Left renal pelvis (tissue), 4 donors: Measurements from ENCODE around the gene EHBP1L1. TPM values are rescaled to one million over a fixed set of nuclear protein-coding genes. Genes with fewer than 3 reads are reported as not detected.

Source experiments
- DNase-seq, 4 donors: peaks; one replicate each; pipeline ENCODE4 v3.0.0-alpha.2; 2013; ENCODE audit warnings: low read depth in 4 of 4, low spot score in 3 of 4
- polyA plus RNA-seq, 4 donors: library from polyadenylated mRNA; unstranded; fragments of 120-200 nt; gene quantifications; one replicate each; pipeline ENCODE4 v1.2.1, GENCODE V29; 2013; ENCODE audit not compliant: insufficient read length in 4 of 4

EHBP1L1 gene
- polyA plus RNA-seq = 10 to 100 TPM in 3 of 4 donors, 1 to 10 TPM in 1; 10.0 to 29.2 (median 20.2) TPM

DNA sequence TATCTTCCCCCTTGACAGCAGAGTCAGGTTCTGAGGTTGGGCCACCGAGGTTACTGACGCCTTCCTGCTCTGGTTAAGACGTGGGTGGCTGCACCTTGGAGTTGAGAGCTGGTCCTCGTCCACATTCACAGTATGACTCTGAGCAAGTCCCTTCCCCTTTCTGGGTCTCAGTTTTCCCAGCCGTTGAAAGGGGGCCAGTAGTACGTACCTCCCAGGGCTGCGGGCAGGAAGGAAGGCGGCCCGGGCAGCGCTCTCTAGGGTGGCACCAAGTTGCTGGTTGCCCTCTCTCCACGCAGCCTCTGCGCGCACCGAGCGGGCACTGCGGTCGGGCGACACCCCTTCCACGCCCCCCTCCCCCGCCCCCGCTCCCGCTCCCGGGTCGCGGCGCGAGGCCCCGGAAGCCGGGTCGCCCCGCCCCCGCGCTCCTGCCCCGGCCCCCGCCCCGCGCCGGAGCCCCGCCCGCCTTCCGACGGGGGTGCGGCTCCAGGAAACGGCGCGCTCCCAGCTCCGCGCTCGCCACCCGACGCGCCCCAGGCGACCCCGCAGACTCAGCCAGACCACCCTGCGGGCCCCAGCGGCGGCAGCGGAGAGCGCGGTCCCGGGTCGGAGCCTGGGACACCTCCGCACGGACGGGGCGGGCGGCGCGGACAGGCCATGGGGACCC, at the start of gene EHBP1L1:
Gene EHBP1L1 (plus strand): TSS at position 486 of the 664 bp plus-strand sequence. CDS start 250 bp downstream, outside the sequence.
- DNase-seq = no peak

DNA sequence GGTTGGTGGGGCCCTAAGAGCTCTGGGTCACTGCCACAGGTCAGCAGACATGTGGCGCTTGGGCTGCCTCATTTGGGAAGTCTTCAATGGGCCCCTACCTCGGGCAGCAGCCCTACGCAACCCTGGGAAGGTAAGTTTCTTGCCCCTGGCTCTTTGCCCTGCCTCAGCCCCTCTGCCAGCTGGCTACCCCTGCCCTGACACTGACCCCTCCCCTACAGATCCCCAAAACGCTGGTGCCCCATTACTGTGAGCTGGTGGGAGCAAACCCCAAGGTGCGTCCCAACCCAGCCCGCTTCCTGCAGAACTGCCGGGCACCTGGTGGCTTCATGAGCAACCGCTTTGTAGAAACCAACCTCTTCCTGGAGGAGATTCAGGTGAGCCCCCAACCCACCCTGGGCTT, 49.1 kb upstream of the EHBP1L1 start:
- DNase-seq = no peak

DNA sequence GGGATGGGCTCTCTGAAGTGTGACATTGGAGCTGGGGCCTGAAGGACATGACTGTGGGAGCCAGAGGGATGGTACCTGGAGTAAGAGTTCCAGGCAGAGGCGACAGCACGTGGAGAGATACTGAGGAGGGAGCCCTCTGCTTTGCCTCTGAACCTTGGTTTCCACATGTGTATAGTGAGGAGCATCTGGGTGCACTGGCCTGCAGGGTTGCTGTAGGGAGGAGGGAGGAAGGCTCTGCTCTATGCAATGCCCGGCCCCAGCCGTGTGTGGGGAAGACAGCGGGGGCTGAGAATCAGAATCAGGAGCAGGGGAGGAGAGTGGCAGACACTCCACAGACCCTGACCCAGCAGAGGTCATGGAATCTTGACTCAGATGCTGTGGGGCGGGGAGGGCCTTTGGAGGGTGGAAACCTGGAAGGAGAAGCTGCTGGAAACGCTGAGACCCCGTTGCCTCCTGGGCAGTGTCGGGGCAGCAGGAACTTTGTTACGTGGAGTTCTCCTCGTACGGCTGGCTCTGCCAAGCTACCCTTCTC, 47.0 kb upstream of the EHBP1L1 start:
- DNase-seq = no peak

DNA sequence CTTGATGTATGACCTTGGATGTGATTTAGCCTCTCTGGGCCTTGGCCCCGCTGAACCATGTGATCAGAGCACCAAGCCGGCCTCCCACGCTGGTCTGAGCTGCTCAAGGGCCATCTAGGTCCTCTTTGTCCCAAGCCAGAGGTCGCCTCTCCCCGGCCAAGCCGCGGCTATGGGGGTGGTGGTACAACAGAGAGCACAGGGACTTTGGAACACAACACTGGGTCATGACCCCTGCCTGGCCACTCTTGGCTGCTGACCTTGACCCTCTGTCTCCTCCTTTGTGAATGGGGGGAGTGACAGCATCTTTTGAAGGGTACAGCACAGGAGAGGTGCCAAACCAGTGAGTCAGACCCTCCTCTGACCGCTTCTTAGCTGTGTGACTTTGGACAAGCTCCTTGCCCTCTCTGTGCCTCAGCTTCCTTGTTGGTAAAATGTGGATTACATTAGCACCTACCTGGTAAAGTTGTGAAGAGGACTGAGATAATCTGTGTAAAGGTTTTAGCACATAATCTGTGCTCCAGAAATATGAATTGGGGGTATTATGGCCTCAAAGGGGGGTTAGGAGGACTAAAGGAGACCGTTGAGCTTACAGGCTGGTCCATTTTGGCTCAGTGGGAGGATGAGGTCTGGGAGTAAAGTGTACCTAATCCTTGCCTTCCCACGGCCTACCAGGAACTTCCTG, 46.2 kb upstream of the EHBP1L1 start:
- no peak for DNase-seq

DNA sequence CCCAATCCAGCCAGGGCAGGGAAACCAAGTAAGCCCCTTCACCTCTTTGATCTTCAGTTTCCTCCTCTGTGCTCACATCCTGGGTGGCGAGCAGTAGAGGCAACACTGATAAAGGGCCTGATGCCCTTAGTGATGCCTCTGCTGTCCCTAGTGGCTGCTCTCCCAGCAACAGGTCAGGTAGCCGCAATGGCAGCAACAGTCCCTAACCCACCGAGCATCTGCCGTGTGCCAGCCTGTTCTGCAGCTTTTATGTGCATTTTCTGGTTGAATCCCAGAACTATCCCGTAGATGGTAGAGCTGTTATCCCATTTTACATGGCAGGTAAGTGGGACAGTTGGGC, 45.7 kb upstream of the EHBP1L1 start:
- no peak for DNase-seq

DNA sequence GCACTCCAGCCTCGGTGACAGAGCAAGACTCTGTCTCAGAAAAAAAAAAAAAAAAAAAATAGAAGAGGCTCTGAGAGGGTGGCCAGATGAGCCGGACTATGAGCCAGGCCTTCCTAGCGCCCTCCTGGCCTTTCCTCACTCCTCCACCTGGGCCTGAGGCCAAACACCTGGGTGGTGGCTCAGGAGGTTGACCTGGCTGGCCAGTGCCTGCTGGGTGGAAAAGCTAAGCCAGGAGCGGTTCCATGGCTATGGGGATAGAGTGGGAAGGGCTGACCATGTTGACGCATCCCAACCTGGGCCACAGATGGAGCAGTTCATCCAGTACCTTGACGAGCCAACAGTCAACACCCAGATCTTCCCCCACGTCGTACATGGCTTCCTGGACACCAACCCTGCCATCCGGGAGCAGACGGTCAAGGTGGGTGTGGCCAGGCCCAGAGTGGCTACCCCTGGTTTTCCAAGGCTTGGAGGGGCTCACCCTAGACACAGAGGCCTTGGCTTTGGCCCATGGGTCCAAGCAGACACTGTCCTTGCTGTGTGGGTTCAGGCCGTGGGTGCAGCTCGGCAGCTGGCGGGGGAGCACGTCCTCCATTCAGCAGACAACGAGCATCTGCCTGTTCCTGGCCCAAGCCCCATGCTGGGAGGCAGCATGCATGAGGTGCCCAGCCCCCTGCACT, 43.3 kb upstream of the EHBP1L1 start:
- DNase-seq = no peak

DNA sequence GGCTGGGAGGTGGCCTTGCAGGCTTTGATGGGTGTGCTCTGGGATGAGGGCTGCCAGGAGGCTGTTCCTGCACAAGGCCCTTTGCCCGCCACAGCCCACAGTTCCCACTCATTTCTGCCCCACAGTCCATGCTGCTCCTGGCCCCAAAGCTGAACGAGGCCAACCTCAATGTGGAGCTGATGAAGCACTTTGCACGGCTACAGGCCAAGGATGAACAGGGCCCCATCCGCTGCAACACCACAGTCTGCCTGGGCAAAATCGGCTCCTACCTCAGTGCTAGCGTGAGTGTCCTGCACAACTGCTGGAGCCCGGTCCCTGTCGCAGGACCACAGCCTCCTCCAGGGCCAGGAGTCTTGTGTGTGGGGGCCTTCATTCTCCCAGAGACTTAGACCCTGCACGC, 40.8 kb upstream of the EHBP1L1 start:
- DNase-seq = no peak

DNA sequence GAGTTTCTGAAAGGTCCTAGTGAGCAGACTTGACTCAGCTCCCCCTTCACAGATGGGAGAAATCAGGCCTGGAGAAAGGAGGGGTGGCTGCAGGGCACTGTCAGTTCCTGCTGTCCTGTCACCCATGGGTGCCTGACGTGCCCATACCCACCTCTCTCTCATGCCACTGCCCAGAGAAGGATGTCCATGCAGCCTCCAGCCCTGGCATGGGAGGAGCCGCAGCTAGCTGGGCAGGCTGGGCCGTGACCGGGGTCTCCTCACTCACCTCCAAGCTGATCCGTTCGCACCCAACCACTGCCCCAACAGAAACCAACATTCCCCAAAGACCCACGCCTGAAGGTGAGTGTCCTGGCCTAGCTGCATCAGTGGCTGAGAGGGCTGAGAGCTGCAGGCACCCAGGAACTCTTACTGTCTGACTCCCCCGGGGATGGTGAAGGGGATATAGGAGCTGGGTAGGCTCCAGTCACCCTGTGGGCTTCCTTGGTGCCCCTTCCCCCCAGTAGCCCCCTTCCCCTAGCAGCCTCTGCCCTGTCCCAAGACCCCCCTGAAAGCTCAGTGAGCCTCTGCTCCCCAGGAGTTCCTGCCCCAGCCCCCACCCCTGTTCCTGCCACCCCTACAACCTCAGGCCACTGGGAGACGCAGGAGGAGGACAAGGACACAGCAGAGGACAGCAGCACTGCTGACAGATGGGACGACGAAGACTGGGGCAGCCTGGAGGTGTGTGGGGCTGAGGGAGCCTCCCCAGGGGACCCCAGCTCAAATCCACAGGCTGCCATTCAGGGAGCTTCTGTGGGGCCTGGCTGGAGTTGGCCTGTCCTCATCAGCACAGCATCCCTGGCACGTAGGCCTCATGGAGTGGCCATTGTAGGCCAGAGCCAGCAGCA, 39.2 kb upstream of the EHBP1L1 start:
- DNase-seq = no peak

DNA sequence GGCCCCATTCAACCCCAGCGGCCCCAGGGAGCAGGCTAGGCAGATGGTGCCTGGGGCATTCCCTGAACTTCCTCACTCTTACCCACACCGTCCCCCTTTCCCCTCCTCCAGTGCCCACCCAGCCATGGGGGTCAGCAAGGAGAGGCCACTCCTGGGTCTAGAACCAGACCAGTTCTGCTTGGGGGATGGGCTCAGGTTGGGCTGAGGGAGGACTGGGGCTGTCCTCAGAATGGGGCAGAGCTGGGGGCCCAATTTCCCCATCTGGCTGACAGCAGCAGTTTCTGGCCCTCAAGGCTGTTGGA, 38.6 kb upstream of the EHBP1L1 start:
- DNase-seq = no peak

DNA sequence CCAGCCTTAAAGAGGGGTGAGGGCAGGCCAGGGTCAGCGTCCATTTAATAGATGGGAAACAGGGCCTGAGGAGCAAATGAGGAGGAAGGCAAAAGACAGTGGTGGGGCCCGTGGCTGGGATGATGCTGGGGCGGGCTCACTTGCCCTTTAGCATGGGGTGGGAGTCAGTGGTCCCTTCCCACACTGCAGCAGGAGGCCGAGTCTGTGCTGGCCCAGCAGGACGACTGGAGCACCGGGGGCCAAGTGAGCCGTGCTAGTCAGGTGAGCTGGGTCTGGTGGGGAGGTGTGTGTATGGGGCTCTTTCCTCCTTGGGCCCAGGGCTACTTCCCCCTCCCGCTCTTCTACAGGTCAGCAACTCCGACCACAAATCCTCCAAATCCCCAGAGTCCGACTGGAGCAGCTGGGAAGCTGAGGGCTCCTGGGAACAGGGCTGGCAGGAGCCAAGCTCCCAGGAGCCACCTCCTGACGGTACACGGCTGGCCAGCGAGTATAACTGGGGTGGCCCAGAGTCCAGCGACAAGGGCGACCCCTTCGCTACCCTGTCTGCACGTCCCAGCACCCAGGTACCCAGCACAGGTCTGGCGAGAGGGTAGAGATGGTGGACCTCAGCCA, 38.1 kb upstream of the EHBP1L1 start:
- no peak for DNase-seq

DNA sequence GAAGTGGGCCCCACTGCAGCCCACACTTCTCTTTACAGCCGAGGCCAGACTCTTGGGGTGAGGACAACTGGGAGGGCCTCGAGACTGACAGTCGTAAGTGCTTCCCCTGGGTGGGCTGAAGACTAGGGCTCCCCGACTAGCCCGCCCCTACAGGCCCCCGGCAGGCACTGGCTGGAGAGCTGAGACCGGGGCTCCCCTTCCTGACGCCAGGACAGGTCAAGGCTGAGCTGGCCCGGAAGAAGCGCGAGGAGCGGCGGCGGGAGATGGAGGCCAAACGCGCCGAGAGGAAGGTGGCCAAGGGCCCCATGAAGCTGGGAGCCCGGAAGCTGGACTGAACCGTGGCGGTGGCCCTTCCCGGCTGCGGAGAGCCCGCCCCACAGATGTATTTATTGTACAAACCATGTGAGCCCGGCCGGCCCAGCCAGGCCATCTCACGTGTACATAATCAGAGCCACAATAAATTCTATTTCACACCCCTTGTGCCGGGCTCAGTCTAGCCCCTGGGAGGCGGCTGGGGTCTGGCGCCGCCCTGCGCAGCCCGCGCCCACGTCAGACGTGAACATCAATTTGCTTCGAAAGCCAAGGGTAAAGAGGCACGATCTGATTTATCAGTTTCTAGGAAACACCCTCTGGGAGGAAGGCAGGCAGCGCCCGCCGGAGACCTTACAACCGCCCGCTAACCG, 37.5 kb upstream of the EHBP1L1 start:
- no peak for DNase-seq

DNA sequence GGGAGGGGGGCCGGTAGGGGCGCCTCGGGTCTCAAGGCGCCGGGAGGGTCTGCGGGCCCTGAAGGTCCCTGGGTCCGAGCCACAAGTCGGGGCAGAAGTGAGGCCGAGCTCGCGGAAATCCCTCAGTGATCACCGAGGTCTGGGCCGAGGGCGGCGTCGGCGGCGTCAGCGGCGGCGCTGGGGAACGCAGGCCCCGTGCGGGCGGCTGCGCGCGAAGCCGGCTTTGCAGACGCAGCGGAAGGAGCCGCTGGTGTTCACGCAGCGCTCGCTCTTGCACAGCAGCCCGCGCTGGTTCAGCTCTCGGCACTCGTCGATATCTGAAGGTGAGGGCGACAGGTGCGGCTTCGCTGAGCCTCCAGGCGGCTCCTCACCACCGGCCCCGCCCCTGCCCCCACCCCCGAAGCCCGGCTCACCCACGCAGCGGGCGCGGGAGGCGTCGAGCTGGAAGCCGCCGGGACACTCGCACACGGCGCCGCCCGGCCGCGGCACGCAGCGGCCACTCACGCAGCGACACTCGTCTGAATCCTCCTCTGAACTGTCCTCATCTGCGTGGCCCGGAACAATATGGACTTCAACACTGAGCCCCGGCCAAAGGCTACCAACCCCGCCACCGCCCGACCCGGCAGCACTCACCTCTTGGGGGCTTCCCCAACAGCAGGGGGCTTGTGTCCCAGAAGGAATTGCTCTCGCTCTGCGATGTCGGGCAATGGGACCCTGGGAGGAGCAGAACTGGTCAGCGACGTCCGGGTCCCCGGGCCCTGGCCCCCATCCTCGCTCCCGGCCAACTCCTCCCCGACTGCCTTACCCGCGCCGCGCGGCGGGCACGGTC, 36.7 kb upstream of the EHBP1L1 start:
- no peak for DNase-seq

DNA sequence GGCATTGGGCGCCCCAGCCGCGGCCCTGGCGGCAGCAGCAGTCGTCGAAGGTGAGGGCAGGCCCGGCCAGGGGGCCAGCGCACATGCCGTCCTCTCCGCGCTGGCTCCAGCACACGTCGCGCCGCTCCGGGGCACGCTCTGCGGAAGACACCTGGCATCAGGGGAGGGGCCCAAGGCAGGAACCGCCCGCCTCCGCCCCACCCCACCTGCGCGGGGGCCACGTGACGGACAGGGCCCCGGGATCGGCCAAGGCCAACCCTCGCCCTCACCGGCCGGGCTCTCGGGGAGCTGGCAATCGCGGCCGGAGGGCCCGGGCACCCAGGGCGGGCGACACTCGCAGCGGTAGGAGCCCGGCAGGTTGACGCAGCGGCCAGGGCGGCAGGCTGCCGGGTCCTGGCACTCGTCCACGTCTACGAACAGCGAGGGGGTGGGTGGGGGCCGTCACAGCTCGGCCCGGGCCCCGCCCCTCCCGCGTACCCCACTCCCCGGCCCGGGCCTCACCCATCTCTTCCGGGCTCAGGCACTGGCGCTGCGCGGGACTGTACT, 36.0 kb upstream of the EHBP1L1 start:
- DNase-seq = no peak

DNA sequence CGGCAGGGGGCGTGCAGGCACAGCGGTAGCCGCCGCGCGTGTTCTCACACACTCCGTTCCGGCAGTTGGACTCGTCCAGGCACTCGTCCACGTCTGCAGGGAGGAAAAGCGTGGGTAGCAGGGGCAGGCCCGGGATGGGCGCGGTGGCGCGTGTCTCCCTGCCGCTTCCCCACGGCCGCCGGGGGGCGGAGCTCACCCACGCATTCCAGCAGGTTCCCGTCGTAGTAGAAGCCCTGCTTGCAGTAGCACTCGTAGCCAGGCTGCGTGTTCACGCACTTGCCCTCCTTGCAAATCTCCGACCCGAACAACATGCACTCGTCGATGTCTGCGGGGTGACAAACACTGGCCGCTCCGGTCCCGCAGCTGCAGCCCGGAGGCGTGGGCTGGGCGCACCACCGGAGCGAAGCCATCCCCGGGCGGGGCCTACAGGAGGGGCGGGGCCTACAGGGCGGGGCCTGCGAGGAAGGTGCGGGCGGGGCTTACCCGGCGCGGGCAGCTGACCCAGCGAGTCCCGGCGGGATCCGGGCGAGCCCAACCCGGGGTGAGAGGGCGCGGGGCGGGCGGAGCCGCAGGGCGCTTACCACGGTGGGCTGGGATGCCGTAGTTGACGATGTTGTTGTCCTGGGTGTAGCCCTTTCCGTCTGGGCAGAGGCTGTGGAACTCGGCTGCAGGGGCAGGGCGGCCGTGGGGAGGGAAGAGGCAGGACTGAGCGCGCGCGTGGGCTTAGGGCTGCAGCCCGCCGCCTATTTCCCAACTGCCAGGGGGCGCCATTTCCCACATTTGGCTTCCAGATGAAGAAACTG, 35.4 kb upstream of the EHBP1L1 start:
- DNase-seq = peak in 3 of 4 donors; percentile 65 to 66 (median 65)

DNA sequence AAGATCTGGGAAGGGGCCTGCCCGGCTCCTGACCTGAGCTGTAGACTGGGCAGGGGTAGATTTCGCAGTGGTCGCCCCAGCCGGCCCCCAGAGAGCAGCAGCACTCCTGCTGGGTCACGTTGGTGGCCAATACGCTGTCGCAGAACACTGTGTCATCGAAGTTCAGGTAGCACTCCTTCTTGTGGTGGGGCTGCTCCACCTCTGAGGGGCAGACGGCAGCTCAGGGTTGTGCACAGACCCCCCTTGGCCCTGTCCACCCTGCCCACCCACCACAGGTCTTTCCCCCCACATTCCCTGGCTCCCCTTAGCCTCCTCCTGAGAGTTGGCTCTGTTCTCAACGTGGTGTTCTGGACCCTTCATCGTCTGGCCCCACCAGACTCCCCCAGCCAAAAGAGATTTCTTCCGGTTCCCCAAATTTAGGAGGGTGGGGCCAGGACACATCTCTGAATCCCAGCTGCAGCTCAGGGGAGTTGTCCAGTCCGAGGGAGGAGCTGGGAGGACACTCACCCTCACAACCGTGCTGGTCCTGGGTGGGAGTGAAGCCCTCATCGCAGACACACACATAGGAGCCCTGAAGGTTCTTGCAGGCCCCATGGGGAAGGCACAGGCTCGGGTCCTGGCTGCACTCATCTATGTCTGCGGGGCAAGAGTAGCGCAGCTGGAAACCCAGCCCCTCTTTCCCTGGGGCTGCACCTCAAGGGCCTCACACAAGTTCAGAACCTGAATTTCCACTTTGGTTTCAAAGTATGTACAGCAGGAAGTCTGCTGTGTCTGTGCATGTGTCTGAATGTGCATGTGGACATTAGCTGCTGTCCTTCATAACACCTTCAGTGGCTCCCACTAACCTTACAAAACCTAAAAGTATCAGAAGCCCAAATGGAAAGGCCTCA, 34.5 kb upstream of the EHBP1L1 start:
- DNase-seq = no peak

DNA sequence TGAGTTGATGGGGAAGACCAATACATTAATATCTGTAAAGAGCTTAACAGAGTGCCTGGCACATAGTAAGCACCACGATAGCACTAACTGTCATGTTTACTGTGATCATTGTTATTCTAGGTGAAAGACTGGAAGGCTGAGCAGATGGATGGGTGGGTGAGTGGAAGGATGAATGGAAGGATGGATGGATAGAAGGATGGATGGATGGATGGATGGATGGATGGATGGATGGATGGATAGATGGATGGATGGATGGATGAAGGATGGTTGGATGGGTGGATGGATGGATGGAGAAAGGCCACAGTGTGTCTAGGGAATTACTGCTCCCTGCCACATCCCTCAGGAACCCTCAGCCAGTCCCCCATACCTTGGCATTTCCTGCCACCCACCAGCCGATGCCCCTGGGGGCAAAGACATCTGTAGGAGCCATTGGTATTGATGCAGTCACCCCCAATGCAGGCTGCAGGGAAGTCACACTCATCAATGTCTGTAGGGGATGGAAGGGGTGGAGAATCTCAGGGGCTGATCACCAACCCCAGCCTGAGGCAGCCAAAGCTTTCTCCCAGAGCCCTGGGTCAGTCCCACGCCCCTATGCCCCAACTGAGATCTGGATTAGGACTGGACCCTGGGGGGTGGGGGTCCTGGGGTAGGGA, 33.0 kb upstream of the EHBP1L1 start:
- no peak for DNase-seq
